Gastrocnemius medialis (tissue), 4 donors: ENCODE data around the gene LYRM7. TPM values are rescaled to one million over a fixed set of nuclear protein-coding genes. Genes with fewer than 3 reads are reported as not detected.
"Not testable (repeated sequence)": the region's sequence is repeated elsewhere in the genome, so short reads cannot be mapped to it uniquely, and the experiment has no call there.

Experiments
- ATAC-seq, 2 donors: fragments of 150-250 bp; one replicate each; pipeline ENCODE4 v1.9.1; 2016
- DNase-seq, 2 donors: peaks; one replicate each; pipeline ENCODE4 v3.0.0-alpha.2; 2019
- H3K27ac ChIP-seq, 4 donors: fragments of 200-600 bp; sonication (generic); 1 replicate in 1 of 4; 2 replicates in 3 of 4; pipeline ENCODE4 v1.5.1; 2016 to 2018; ENCODE audit warnings: mild to moderate bottlenecking in 2 of 4, moderate library complexity in 1 of 4
- H3K27me3 ChIP-seq, 3 donors: fragments of 200-600 bp; sonication (generic) in 2 of 3; 1 replicate in 1 of 3; 2 replicates in 2 of 3; pipeline versions ENCODE4 v1.5.1 to v1.6.0; 2016 to 2019; ENCODE audit warnings: mild to moderate bottlenecking in 1 of 3, moderate library complexity in 1 of 3
- H3K36me3 ChIP-seq, 2 donors: fragments of 200-600 bp; sonication (generic) in 1 of 2; one replicate each; pipeline ENCODE4 v1.5.1; 2017 to 2018
- H3K4me1 ChIP-seq, 2 donors: fragments of 200-600 bp; sonication (generic) in 1 of 2; one replicate each; pipeline ENCODE4 v1.5.1; 2016 to 2017; ENCODE audit warnings: mild to moderate bottlenecking in 2 of 2
- H3K4me3 ChIP-seq, 4 donors: fragments of 200-600 bp; sonication (generic) in 3 of 4; 1 replicate in 1 of 4; 2 replicates in 3 of 4; pipeline ENCODE4 v1.5.1; 2016 to 2019; ENCODE audit warnings: mild to moderate bottlenecking in 2 of 4
- H3K9me3 ChIP-seq, 3 donors: fragments of 200-600 bp; sonication (generic) in 2 of 3; 1 replicate in 1 of 3; 2 replicates in 2 of 3; pipeline ENCODE4 v1.5.1; 2016 to 2019
- CTCF ChIP-seq, 5 experiments: fragments of 450-650 bp in 3 of 5; fragments of 200-600 bp in 2 of 5; sonication (generic) in 2 of 5; IDR thresholded peaks in 4 of 5; conservative IDR thresholded peaks in 1 of 5; 1 replicate in 4 of 5; 2 replicates in 1 of 5; pipeline ENCODE4 v1.5.1; 2016 to 2019; ENCODE audit warnings: antibody characterized with exemption in 5 of 5, mild to moderate bottlenecking in 3 of 5, moderate library complexity in 3 of 5
- POLR2A ChIP-seq, 2 donors: fragments of 450-650 bp; IDR thresholded peaks; one replicate each; pipeline ENCODE4 v1.6.1; 2017; ENCODE audit warnings: antibody characterized with exemption in 2 of 2, mild to moderate bottlenecking in 2 of 2, moderate library complexity in 2 of 2
- in situ Hi-C, 4 donors: fragments of 200-750 bp; cut with MboI; loops; one replicate each; pipeline versions ENCODE4 v1.15.0 to v1.8.0; 2017; ENCODE audit warnings: low sequenced_read_pairs in 4 of 4
- intact Hi-C: fragments of 100-400 bp; cut with DNase I; formaldehyde crosslinking; loops from one replicate; pipeline ENCODE4 v1.15.1; 2023; ENCODE audit warnings: low total_unique reads
- total RNA-seq, 4 donors: library from RNA; depleted of rRNA; stranded (reverse); fragments of >200 nt; gene quantifications; one replicate each; pipeline versions ENCODE4 v1.1.0 to v1.2.3, GENCODE V29; 2016

Gene LYRM7
- 10 to 100 TPM in 3 of 4 donors, 1 to 10 TPM in 1; 9.8 to 38.8 (median 14.7) TPM for total RNA-seq

- intact Hi-C loops = loop anchor here (1.0 kb wide), 1 partner anchor 465 kb away; the partner anchor contains the start of gene RAPGEF6
- H3K4me3 ChIP-seq = peak within 1 kb of the TSS; percentile 59 to 83 (median 74)
- in situ Hi-C loops = loop anchor here in 2 of 4 donors (5.0 to 25.0 kb wide), 4 partner anchors 97 to 592 kb away; partner anchors contain the start of gene RAPGEF6 (in 1 of the 2)
- H3K36me3 ChIP-seq = no peaks in the 10 kb centered on the region
- H3K4me1 ChIP-seq = peaks cover 19 to 20% of the 10 kb centered on the region in 2 donors
- no peaks in the 10 kb centered on the region for H3K27me3 ChIP-seq
- DNase-seq (peak; percentile 97 to 98), ATAC-seq (peak; percentile 99)
- TF ChIP-seq CTCF (IDR thresholded peaks at IDR 0.05 in 4 of 5, conservative IDR thresholded peaks at IDR 0.05 in 1 of 5) = no peak
- TF ChIP-seq POLR2A (IDR thresholded peaks at IDR 0.05) = peak; percentile 55 to 80
- peak within 1 kb of the TSS; percentile 80 to 90 (median 84) for H3K27ac ChIP-seq
- H3K9me3 ChIP-seq = no peaks in the 10 kb centered on the region
Observed at GRCh38 chr5:131170540-131171275, at the start of gene LYRM7. Gene LYRM7, plus strand, starts transcription at chr5:131170944. Its CDS starts 77 bp downstream, at chr5:131171021.

- ATAC-seq, H3K27ac ChIP-seq, H3K4me3 ChIP-seq, H3K9me3 ChIP-seq, H3K36me3 ChIP-seq, in situ Hi-C loops, H3K27me3 ChIP-seq, intact Hi-C loops, H3K4me1 ChIP-seq, DNase-seq: not testable (repeated sequence)
Observed at GRCh38 chr5:131127244-131127643, 43.5 kb upstream of the LYRM7 start.

- Histone ChIP-seq H3K27me3 (no peaks in the 10 kb centered on the region), H3K27ac (no peak overlapping the region), H3K36me3 (no peaks in the 10 kb centered on the region), H3K4me3 (no peak overlapping the region), H3K9me3 (no peaks in the 10 kb centered on the region), H3K4me1 (no peaks in the 10 kb centered on the region)
- ATAC-seq = no peak
- intact Hi-C loops = no loop called here
- no peak for TF ChIP-seq POLR2A (IDR thresholded peaks at IDR 0.05)
- TF ChIP-seq CTCF (IDR thresholded peaks at IDR 0.05 in 4 of 5, conservative IDR thresholded peaks at IDR 0.05 in 1 of 5) = no peak
- in situ Hi-C loops = no loop called here
- no peak for DNase-seq
Observed at GRCh38 chr5:131129306-131129705, 41.4 kb upstream of the LYRM7 start.

- H3K4me1 ChIP-seq, DNase-seq, H3K4me3 ChIP-seq, intact Hi-C loops, ATAC-seq, H3K27me3 ChIP-seq, H3K27ac ChIP-seq, H3K9me3 ChIP-seq, H3K36me3 ChIP-seq, in situ Hi-C loops: not testable (repeated sequence)
Observed at GRCh38 chr5:131133091-131133490, 37.7 kb upstream of the LYRM7 start.

GRCh38 chr5:131138406-131138805 lies 32.3 kb upstream of the LYRM7 start:
- H3K4me1 ChIP-seq, H3K9me3 ChIP-seq, H3K27me3 ChIP-seq, H3K36me3 ChIP-seq, in situ Hi-C loops, DNase-seq, H3K27ac ChIP-seq, ATAC-seq, H3K4me3 ChIP-seq, intact Hi-C loops: not testable (repeated sequence)

GRCh38 chr5:131139321-131139720 lies 31.4 kb upstream of the LYRM7 start:
- in situ Hi-C loops (no loop called here), intact Hi-C loops (no loop called here)
- ATAC-seq = no peak
- H3K9me3 ChIP-seq = no peaks in the 10 kb centered on the region
- H3K27ac ChIP-seq = no peak overlapping the region
- DNase-seq = no peak
- no peak overlapping the region for H3K4me3 ChIP-seq
- no peaks in the 10 kb centered on the region for H3K36me3 ChIP-seq
- TF ChIP-seq POLR2A (IDR thresholded peaks at IDR 0.05) = no peak
- no peak for TF ChIP-seq CTCF (IDR thresholded peaks at IDR 0.05 in 4 of 5, conservative IDR thresholded peaks at IDR 0.05 in 1 of 5)
- no peaks in the 10 kb centered on the region for H3K4me1 ChIP-seq
- no peaks in the 10 kb centered on the region for H3K27me3 ChIP-seq
